ENCODE data around the gene NUDT16L1. TPM values are rescaled to one million over a fixed set of nuclear protein-coding genes. Genes with fewer than 3 reads are reported as not detected.

NUDT16L1 gene
- total RNA-seq, 1 experiment from 2014 or later: 42.0 TPM

DNA sequence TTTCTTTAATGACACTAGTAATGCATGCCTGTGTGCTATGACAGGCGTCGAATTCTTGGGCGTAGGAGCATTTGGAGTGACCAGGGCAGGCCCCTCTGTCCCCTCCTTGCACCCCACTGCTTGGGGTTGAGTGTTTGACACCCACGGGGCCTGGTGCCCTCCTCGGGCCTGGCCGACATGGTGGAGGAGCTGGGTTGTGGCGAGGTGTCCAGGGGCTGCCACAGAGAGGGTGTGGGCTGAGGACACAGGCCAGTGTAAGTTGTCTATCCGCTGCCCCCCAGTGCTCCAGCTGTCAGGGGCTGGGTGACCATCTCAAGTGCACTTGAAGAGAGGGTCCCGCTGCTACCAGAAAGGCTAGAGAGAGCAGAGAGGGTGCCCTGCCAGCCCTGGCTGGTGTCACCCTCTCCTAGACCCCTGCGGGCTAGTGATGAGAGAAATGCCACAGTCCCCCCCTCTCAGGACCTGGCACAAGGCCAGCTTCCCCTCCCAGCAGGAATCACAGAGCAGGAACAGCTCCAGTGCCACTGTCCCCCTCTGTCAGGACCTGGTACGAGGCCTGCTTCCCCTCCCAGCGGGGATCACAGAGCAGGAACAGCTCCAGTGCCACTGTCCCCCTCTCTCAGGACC lies 38.3 kb upstream of the NUDT16L1 start (continued):
- TF ChIP-seq TEAD1 (CRISPR knock-in tag; IDR thresholded peaks at IDR 0.05) (no peak), ATF1 (CRISPR knock-in tag; IDR thresholded peaks at IDR 0.05) (no peak), ZNF138 (CRISPR knock-in tag; conservative IDR thresholded peaks at IDR 0.05) (no peak), ZNF396 (CRISPR knock-in tag; IDR thresholded peaks at IDR 0.05; ENCODE audit: borderline replicate concordance) (no peak), CREM (CRISPR knock-in tag; IDR thresholded peaks at IDR 0.05) (no peak), RELA (CRISPR knock-in tag; IDR thresholded peaks at IDR 0.05; ENCODE audit: borderline replicate concordance) (no peak), CBFB (CRISPR knock-in tag; IDR thresholded peaks at IDR 0.05; ENCODE audit: low read depth) (no peak), ZBTB21 (CRISPR knock-in tag; IDR thresholded peaks at IDR 0.05; ENCODE audit: borderline replicate concordance) (no peak), TP53 (CRISPR knock-in tag; IDR thresholded peaks at IDR 0.05) (no peak)
- TF ChIP-seq, protein P1, sequence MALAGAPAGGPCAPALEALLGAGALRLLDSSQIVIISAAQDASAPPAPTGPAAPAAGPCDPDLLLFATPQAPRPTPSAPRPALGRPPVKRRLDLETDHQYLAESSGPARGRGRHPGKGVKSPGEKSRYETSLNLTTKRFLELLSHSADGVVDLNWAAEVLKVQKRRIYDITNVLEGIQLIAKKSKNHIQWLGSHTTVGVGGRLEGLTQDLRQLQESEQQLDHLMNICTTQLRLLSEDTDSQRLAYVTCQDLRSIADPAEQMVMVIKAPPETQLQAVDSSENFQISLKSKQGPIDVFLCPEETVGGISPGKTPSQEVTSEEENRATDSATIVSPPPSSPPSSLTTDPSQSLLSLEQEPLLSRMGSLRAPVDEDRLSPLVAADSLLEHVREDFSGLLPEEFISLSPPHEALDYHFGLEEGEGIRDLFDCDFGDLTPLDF (CRISPR knock-in tag; IDR thresholded peaks at IDR 0.05): no peak
- TF ChIP-seq, protein P2, sequence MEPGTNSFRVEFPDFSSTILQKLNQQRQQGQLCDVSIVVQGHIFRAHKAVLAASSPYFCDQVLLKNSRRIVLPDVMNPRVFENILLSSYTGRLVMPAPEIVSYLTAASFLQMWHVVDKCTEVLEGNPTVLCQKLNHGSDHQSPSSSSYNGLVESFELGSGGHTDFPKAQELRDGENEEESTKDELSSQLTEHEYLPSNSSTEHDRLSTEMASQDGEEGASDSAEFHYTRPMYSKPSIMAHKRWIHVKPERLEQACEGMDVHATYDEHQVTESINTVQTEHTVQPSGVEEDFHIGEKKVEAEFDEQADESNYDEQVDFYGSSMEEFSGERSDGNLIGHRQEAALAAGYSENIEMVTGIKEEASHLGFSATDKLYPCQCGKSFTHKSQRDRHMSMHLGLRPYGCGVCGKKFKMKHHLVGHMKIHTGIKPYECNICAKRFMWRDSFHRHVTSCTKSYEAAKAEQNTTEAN (CRISPR knock-in tag; IDR thresholded peaks at IDR 0.05): no peak
- TF ChIP-seq, protein P3, sequence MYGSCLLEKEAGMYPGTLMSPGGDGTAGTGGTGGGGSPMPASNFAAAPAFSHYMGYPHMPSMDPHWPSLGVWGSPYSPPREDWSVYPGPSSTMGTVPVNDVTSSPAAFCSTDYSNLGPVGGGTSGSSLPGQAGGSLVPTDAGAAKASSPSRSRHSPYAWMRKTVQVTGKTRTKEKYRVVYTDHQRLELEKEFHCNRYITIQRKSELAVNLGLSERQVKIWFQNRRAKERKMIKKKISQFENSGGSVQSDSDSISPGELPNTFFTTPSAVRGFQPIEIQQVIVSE (CRISPR knock-in tag; IDR thresholded peaks at IDR 0.05; ENCODE audit: borderline replicate concordance): no peak
- TF ChIP-seq, protein P4, sequence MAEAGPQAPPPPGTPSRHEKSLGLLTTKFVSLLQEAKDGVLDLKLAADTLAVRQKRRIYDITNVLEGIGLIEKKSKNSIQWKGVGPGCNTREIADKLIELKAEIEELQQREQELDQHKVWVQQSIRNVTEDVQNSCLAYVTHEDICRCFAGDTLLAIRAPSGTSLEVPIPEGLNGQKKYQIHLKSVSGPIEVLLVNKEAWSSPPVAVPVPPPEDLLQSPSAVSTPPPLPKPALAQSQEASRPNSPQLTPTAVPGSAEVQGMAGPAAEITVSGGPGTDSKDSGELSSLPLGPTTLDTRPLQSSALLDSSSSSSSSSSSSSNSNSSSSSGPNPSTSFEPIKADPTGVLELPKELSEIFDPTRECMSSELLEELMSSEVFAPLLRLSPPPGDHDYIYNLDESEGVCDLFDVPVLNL (CRISPR knock-in tag; IDR thresholded peaks at IDR 0.05; ENCODE audit: borderline replicate concordance, low read depth): no peak

DNA sequence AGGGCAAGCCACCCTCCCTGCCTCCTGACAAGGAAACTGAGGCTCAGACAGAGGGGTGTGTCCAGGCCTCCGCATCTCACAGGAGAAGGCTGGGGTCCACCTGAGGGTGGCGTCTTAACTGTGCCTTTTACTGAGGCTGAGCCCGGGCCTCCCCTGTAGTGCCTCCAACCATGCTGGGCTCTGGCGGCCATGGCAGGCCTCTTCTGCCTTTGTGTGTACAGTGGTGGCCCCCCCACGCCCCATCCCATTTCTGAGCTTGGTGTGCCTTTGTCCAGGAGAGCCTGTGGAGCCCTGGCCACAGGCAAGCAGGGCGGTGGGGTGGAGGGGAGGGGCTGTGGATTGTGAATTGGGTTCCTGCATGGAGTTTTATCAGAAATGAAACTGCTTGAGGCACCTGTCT lies 37.6 kb upstream of the NUDT16L1 start:
- ChIA-PET POLR2A (no interaction called here), CTCF (no interaction called here)
- Mint-ChIP-seq H3K4me3 (no peak overlapping the region), H3K36me3 (peaks cover 20% of the 10 kb centered on the region), H3K4me1 (no peaks in the 10 kb centered on the region), H3K27me3 (ENCODE audit: low read depth) (no peaks in the 10 kb centered on the region), H3K9me3 (no peaks in the 10 kb centered on the region), H3K27ac (no peak overlapping the region)
- DNase-seq (ENCODE audit: low spot score) (no peak), ATAC-seq (no peak)
- TF ChIP-seq CREM (CRISPR knock-in tag; IDR thresholded peaks at IDR 0.05): no peak

DNA sequence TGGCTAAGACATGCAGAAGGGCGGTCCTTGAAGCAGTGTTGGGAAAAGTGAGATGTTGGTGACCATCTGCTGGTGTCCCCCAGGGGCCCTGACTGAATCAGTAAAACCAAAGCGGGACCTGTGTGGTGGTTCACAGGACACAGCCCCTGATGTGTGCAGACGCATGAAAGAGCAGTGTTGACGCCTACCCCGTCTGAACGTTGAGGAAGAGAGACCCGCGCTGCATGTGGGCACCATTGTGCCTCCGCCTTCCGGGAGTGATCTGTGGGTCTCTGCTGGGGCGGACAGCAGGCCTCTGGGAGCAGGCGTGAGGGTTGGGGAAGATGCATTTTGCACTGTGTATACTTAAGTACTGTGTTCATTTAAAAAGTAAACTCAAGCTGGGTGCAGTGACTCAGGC lies 37.1 kb upstream of the NUDT16L1 start:
- Mint-ChIP-seq H3K36me3 (peaks cover 19% of the 10 kb centered on the region; the same call in 1 of the 2 replicates), H3K4me3 (no peak overlapping the region), H3K9me3 (no peaks in the 10 kb centered on the region), H3K27me3 (ENCODE audit: low read depth) (no peaks in the 10 kb centered on the region), H3K27ac (no peak overlapping the region), H3K4me1 (no peaks in the 10 kb centered on the region)
- no peak for ATAC-seq
- no peak for DNase-seq (ENCODE audit: low spot score)
- ChIA-PET CTCF (interaction anchor here (0.7 to 1.1 kb wide), 2 partner anchors 14 to 27 kb away, joined by 3 read pairs; no protein-coding TSS in a partner anchor), POLR2A (no interaction called here)
- TF ChIP-seq, protein P5, sequence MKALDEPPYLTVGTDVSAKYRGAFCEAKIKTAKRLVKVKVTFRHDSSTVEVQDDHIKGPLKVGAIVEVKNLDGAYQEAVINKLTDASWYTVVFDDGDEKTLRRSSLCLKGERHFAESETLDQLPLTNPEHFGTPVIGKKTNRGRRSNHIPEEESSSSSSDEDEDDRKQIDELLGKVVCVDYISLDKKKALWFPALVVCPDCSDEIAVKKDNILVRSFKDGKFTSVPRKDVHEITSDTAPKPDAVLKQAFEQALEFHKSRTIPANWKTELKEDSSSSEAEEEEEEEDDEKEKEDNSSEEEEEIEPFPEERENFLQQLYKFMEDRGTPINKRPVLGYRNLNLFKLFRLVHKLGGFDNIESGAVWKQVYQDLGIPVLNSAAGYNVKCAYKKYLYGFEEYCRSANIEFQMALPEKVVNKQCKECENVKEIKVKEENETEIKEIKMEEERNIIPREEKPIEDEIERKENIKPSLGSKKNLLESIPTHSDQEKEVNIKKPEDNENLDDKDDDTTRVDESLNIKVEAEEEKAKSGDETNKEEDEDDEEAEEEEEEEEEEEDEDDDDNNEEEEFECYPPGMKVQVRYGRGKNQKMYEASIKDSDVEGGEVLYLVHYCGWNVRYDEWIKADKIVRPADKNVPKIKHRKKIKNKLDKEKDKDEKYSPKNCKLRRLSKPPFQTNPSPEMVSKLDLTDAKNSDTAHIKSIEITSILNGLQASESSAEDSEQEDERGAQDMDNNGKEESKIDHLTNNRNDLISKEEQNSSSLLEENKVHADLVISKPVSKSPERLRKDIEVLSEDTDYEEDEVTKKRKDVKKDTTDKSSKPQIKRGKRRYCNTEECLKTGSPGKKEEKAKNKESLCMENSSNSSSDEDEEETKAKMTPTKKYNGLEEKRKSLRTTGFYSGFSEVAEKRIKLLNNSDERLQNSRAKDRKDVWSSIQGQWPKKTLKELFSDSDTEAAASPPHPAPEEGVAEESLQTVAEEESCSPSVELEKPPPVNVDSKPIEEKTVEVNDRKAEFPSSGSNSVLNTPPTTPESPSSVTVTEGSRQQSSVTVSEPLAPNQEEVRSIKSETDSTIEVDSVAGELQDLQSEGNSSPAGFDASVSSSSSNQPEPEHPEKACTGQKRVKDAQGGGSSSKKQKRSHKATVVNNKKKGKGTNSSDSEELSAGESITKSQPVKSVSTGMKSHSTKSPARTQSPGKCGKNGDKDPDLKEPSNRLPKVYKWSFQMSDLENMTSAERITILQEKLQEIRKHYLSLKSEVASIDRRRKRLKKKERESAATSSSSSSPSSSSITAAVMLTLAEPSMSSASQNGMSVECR (CRISPR knock-in tag; IDR thresholded peaks at IDR 0.05; ENCODE audit: borderline replicate concordance): no peak
- TF ChIP-seq, protein P6, sequence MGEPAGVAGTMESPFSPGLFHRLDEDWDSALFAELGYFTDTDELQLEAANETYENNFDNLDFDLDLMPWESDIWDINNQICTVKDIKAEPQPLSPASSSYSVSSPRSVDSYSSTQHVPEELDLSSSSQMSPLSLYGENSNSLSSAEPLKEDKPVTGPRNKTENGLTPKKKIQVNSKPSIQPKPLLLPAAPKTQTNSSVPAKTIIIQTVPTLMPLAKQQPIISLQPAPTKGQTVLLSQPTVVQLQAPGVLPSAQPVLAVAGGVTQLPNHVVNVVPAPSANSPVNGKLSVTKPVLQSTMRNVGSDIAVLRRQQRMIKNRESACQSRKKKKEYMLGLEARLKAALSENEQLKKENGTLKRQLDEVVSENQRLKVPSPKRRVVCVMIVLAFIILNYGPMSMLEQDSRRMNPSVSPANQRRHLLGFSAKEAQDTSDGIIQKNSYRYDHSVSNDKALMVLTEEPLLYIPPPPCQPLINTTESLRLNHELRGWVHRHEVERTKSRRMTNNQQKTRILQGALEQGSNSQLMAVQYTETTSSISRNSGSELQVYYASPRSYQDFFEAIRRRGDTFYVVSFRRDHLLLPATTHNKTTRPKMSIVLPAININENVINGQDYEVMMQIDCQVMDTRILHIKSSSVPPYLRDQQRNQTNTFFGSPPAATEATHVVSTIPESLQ (CRISPR knock-in tag; IDR thresholded peaks at IDR 0.05): no peak
- TF ChIP-seq, protein P7, sequence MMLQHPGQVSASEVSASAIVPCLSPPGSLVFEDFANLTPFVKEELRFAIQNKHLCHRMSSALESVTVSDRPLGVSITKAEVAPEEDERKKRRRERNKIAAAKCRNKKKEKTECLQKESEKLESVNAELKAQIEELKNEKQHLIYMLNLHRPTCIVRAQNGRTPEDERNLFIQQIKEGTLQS (CRISPR knock-in tag; conservative IDR thresholded peaks at IDR 0.05): no peak
- TF ChIP-seq, protein P8, sequence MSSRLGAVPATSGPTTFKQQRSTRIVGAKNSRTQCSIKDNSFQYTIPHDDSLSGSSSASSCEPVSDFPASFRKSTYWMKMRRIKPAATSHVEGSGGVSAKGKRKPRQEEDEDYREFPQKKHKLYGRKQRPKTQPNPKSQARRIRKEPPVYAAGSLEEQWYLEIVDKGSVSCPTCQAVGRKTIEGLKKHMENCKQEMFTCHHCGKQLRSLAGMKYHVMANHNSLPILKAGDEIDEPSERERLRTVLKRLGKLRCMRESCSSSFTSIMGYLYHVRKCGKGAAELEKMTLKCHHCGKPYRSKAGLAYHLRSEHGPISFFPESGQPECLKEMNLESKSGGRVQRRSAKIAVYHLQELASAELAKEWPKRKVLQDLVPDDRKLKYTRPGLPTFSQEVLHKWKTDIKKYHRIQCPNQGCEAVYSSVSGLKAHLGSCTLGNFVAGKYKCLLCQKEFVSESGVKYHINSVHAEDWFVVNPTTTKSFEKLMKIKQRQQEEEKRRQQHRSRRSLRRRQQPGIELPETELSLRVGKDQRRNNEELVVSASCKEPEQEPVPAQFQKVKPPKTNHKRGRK (CRISPR knock-in tag; IDR thresholded peaks at IDR 0.05; ENCODE audit: borderline replicate concordance): no peak
- TF ChIP-seq MXD4 (CRISPR knock-in tag; IDR thresholded peaks at IDR 0.05; ENCODE audit: borderline replicate concordance): no peak
- TF ChIP-seq NR1H2 (CRISPR knock-in tag; IDR thresholded peaks at IDR 0.05): no peak
- no peak for TF ChIP-seq EMX1 (CRISPR knock-in tag; IDR thresholded peaks at IDR 0.05)
